ENCODE results near the gene CDH12.

DNA sequence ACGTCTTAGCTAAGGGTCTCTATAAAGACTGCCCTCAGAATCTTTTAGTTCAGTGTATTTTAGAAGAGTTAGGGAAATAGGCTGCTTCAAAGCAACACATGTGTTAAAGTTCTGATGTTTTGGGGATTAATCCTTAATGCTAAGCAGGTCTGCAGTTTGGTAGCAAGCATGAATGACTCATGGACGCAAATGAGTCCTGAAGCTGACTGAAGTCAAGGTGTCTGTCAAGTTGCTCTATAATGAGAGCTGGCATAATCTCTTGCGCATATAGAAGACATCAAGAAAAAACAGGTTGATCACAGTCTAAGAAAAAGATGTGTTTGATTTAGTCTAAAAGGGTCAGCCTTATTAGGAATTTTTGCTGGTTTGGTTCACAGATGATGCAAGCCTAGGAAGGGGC, 630.1 kb downstream of the CDH12 start:
- TF ChIP-seq, protein P1, sequence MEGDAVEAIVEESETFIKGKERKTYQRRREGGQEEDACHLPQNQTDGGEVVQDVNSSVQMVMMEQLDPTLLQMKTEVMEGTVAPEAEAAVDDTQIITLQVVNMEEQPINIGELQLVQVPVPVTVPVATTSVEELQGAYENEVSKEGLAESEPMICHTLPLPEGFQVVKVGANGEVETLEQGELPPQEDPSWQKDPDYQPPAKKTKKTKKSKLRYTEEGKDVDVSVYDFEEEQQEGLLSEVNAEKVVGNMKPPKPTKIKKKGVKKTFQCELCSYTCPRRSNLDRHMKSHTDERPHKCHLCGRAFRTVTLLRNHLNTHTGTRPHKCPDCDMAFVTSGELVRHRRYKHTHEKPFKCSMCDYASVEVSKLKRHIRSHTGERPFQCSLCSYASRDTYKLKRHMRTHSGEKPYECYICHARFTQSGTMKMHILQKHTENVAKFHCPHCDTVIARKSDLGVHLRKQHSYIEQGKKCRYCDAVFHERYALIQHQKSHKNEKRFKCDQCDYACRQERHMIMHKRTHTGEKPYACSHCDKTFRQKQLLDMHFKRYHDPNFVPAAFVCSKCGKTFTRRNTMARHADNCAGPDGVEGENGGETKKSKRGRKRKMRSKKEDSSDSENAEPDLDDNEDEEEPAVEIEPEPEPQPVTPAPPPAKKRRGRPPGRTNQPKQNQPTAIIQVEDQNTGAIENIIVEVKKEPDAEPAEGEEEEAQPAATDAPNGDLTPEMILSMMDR (IDR thresholded peaks at IDR 0.05; ENCODE audit: low read length): no peak
- no peak for TF ChIP-seq EZH2 (IDR thresholded peaks at IDR 0.05; ENCODE audit: borderline replicate concordance, low read length)

All from OCI-LY1 (cell line).